ENCODE results near the gene HES1.
"Not testable (repeated sequence)": the region's sequence is repeated elsewhere in the genome, so short reads cannot be mapped to it uniquely, and the experiment has no call there.

Gene HES1

GRCh38 chr3:194128202-194128918, 7.6 kb upstream of the HES1 start:
- no peak for DNase-seq (ENCODE audit: low read depth)

GRCh38 chr3:194128919-194129295, 7.0 kb upstream of the HES1 start:
- not testable (repeated sequence) for DNase-seq (ENCODE audit: low read depth)

GRCh38 chr3:194129581-194130133, 6.3 kb upstream of the HES1 start:
- DNase-seq (ENCODE audit: low read depth) = no peak

- DNase-seq (ENCODE audit: low read depth) = no peak
Measured at GRCh38 chr3:194130188-194130587, 5.8 kb upstream of the HES1 start.

- no peak for DNase-seq (ENCODE audit: low read depth)
Measured at GRCh38 chr3:194130807-194131589, 5.0 kb upstream of the HES1 start.

GRCh38 chr3:194132465-194133286, 3.3 kb upstream of the HES1 start:
- no peak for DNase-seq (ENCODE audit: low read depth)

- no peak for DNase-seq (ENCODE audit: low read depth)
Measured at GRCh38 chr3:194133661-194134230, 2.2 kb upstream of the HES1 start.

- DNase-seq (ENCODE audit: low read depth) = peak; percentile 18
Measured at GRCh38 chr3:194134231-194134756, 1.7 kb upstream of the HES1 start.

GRCh38 chr3:194134757-194135515, 1.0 kb upstream of the HES1 start:
- DNase-seq (ENCODE audit: low read depth) = peak; percentile 83

GRCh38 chr3:194135516-194135805, 487 bp upstream of the HES1 start:
- DNase-seq (ENCODE audit: low read depth) = no peak

GRCh38 chr3:194136519-194137007, 615 bp downstream of the HES1 start:
- no peak for DNase-seq (ENCODE audit: low read depth)

GRCh38 chr3:194137008-194137505, 1.1 kb downstream of the HES1 start:
- peak; percentile 28 for DNase-seq (ENCODE audit: low read depth)

- DNase-seq (ENCODE audit: low read depth) = no peak
Measured at GRCh38 chr3:194137506-194138474, 1.8 kb downstream of the HES1 start.

GRCh38 chr3:194138732-194139070, 2.8 kb downstream of the HES1 start:
- DNase-seq (ENCODE audit: low read depth) = no peak

GRCh38 chr3:194139071-194139813, 3.3 kb downstream of the HES1 start:
- DNase-seq (ENCODE audit: low read depth) = peak; percentile 68

GRCh38 chr3:194139814-194140391, 4.0 kb downstream of the HES1 start:
- DNase-seq (ENCODE audit: low read depth) = no peak

GRCh38 chr3:194140520-194141414, 4.8 kb downstream of the HES1 start:
- no peak for DNase-seq (ENCODE audit: low read depth)
